Retina (tissue), 1 donor: ENCODE measurements around the gene RPS27L.

Source experiments
- DNase-seq: peaks from one replicate; pipeline ENCODE4 v3.0.0-alpha.2; 2016

RPS27L gene

DNA sequence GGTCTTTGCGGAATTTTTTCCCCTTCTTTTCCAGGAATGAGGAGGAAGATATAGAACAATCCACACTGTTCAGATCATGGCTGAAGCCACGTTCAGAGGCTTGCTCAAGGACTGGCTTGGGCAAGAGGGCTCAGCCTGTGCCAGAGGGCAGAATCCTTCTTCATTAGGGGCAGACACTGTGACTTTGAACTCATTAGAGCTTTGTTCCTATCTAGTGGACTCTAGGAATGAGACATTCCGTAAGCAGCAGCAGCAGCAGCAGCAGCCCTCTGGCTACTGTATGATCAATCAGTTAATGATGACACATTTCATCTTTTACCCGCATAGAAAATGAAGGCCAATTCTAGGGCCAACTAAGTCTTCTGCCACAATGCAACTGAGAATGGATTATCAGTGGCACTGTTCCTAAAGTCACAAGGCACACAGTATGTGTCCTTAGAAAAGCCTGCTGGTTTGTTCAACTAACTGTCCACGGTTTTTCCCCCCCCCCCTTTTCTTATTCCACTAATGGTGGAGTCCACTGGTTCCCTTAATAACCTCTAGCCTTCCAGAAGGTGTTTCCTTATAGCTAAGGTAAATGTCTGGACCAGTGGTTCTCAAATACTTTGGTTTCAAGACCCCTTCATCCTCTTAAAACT lies 30.4 kb upstream of the RPS27L start:
- peak; percentile 2 for DNase-seq

DNA sequence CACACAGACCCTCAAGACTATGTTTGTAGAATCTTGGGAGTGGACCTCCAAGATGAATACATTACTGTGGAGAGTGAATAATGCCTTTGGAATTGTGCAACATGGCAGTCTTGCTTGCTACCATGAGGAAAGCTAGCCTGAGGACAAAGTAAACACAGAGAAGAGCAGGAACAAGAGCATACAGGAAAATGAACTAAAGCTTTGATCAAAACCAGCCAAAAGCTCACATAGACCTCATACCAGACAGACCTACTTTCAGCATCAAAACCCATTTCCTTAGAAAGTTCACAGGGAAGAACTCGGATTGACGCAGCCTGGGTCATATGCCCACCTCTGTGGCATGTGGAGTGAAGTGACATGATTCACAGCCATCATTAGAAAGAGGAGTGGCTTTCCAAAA lies 28.8 kb upstream of the RPS27L start:
- DNase-seq: no peak

DNA sequence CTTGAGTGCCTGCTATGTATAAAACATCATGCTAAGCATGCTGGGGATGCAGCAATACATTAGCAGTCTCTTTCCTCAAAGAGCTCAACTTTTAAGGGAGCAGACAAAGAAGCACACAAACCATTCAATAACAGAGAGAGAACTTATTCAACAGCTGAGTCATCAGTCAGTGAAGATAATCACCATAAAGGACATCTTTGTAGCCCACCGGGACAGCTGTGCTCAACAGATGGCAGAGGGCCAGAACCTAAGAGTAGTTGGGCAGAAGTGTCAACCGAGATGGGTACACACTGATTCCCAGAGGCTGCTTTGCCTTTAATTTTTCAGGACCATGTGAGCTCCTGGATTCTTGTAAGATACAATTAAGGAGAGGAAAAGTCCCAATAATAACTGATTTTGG lies 27.9 kb upstream of the RPS27L start:
- no peak for DNase-seq

DNA sequence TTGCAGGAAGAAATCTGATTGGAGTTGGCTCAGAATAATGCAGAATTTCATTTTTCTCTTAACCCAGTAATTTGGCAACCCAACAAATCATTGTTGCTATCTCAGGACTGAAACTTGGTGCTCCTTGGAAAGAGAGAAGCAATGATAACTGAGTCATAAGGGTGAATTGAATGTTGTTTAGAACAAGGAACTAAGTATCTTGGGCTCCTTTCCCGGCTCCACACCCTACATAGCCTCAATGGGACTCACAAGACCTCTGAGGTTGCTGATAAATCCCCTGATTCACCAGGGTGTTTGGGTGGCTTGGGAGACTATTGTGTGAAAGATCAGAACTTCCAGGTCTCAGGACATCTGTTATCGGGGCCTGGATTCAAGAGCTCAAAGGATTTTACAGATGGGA lies 24.4 kb upstream of the RPS27L start:
- no peak for DNase-seq

DNA sequence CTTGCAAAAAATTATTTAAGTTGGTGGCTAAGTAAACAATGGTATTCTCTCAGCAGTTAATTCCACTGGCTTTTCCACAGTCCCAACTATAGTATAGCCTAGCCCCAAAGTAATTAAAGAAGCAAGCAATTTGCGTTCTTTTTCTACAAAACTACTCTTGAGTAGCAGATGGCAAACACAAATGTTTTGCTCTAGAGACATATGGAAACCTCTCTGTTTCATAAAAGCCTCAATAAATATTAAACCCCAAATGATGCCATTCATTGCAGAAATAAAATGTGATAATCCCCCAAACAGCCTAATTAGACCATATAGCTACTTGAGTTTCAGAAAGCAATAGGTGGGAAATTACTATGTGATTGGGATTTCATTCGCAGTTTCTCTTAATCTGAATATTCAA lies 23.5 kb upstream of the RPS27L start:
- no peak for DNase-seq

DNA sequence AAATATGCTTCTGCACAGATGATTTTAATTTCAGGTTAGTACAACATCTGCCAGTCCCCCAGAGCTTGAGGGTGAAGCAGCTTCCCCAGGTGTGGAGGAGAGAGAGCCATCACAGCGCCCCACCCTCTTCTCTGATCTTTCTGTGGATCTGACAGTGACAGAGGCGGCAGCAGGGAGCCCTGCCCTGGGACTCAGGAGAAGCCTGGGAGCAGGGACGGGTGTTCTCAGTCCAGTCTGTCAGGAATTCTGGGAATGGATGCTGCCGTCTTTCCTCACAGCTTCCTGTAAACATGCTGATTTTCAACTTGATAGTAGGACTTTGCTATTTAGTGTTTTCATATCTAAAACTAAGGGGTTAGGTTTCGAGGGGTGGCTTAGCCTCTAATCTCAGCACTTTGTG lies 20.8 kb upstream of the RPS27L start:
- DNase-seq: no peak

DNA sequence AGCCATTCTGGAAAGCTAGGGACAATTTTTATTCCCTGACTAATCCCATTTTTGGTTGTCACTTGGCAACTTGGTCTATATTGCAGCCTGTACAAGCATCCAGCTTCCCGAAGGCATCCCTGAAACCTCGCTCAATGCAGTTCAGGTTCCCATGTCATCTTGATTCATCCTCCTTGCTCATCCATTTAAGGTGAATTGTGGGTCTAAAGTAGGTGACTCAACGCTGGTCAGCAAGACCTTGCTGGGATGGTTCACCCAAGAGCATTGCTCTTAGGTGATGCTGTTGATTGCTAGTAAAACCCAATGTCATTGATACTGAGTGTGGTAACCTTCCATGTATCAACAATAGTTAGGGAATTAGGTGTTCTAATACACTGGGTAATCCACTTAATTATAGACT lies 19.0 kb upstream of the RPS27L start:
- no peak for DNase-seq

DNA sequence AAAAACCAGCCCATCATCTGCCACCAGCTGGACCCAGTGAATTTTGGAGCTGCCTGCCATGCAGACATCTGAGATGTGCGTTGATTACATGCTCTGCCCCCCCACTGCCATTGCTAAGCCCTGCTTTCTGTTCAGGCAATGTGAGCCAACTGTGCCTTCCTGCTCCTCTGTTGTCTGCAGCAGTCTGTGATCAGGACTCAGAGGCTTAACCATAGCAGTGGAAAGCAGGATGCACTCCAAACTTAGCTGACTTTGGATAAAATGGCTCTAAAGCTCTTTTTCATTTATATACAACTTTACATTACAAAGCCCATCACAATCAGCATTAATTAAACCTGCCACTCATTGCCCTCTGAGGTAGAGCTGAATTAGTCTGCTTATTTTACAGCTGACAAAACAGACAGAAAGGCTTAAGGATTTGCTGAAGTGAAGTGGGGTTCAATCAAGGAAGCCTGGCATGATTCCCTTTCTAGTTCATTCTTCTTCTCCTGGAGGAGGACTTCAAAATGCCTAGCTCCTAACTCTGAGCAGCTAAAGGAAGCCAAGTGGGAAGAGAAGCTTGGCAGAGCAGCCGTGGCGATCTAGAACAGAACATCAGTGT lies 15.7 kb upstream of the RPS27L start:
- DNase-seq: peak; percentile 39

DNA sequence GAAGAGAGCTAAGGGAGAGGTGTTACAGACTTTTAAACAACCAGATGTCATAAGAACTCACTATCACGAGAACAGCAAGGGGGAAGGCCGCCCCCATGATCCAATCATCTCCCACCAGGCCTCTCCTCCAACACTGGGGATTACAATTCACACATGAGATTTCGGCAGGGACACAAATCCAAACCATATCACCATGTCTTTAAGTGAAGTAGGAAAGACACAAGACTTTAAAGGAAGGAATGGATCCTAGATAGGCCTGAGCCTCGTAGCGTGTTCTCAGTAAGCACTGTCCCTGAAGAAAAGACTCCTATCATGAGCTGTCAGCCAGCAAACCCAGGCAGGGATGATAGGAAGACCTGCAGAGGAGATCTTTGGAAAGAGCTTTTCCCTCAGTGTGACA lies 15.1 kb upstream of the RPS27L start:
- no peak for DNase-seq

DNA sequence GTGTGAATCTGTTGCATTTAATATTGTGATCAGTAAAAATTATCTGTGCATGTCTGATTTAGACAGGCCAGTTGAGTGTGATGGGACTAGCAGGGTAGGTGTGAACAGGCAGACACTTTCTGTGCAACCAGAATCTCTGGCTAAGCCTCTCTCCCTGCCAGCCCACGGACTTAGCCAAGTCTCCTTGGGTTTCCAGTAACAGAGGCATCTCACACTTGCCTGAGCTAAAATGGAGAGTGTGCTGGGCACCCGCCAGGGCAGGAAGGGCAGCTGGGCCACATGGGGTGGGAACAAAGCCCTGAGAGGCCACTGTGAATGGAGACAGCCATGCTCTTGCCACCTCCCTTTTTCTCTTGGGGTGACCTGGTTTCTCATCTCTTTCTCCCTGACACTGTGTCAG lies 12.5 kb upstream of the RPS27L start:
- DNase-seq: no peak

DNA sequence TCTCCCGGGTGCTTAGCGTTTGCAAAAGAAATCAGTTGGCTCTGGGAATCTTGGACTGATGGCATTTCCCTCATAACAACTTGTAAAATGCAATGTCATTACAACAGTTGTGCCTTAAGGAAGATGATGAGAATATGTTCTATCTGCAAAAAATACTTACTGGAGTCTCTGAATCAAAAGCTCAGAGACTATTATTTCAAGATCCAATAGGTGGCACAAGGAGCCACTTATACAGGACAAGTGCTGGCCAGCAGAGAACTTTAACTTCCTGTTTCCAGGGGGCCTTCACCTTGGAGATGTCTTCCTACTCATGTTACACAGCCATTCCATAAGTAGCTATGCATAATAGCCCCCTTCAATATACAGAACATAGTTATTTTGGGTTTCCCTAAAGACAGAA lies 8.9 kb upstream of the RPS27L start:
- DNase-seq: no peak

DNA sequence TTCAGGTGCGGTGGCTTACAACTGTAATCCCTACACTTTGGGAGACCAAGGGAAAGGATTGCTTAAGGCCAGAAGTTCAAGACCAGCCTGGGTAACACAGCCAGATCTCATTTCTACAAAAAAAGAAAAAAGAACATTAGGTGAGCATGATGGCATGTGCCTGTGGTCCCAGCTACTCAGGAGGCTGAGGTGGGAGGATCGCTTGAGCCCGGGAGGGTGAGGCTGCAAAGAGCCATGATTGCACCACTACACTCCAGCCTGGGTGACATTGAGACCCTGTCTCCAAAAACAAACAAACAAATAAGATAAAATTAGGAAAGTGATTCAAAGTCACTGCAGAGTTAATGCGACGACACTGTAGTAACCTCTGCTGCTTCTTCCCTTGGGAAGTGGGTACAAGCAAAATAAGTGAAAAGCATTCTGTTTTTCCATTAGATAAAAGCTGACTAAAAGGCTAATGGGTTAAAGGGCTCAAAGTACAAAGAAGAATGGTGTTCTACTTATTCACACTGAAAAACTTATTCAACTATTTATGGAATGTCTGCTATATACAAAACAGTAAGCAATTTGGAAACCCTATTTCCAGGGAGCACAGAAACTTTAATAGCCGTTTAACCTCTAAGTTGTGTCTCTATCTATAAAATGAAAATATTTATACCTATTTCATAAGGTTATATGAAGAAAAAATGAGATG lies 8.0 kb upstream of the RPS27L start:
- no peak for DNase-seq

DNA sequence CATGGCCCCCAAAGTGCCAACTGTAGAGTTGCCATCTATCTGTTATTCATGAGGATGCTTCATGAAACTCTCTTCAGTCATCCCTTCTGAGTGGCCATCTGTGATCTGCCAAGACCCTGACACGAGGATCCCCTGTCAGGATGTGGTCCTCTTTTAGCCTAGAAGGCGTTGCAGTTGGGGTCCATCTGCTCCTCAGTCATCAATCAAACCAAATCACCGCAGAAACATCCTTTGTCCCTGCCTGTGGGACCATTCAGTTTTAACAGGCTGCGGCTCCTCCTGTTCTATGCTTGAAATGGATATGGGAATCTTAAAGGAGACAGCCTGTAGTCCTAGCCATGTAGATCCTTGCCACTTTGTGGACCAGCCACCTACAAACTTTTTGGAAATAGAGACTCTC lies 5.9 kb upstream of the RPS27L start:
- peak; percentile 10 for DNase-seq

DNA sequence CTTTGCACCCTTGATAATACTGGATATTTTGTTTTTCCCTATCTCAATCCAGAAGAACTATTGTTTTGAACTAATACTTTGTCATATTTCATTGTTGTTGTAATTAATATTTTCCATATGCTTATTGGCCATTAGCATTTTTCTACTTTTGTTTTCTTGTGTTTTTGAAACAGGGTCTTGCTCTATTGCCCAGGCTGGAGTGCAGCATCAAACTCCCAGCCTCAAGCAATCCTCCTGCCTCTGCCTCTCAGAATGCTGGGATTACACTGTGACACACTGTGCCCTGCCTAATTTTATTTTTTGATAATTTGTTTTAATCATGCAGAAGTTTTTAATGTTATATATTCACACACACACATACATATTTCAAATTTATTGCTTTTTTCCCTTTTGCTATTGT lies 3.4 kb upstream of the RPS27L start:
- no peak for DNase-seq

DNA sequence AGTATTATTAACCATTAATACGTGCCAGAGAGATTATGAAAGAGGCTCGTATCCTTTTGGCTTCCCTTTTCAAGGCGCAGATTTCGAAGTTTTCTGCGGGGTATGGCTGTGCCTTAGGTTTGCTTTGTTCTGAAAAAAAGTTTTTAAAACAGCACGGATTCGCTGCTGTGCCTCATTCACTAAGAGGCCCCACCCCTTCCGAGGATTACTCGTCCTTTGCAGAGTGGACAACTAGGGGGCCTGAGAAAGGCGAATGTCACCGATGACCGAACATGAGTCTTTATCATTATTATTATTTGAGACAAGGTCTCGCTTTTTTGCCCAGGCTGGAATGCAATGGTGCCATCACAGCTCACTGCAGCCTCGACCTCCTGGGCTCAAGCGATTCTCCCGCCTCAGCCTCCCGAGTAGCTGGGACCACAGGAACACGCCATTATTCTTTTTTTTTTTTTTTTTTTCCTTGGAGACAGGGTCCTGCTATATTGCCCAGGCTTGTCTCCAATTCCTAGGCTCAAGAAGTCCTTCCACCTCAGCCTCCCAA lies 684 bp upstream of the RPS27L start:
- DNase-seq: peak; percentile 85

DNA sequence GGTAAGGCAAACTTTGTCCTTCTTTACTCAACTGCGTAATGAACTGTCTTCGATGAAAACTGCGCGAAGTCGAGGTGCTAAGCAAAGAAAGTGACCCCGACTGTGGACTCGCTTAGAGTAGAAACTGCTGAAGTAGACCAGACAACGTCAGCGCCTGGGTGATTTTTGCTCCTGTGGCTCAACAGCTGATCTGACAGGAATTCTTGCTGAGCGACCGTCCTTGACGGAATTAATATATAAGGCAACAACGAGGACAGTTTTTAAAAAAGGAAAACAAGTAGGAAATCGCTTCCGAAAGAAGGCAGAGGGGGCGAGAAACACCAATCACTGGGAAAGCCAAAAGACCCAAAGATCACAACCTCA lies 541 bp downstream of the RPS27L start:
- DNase-seq: no peak

DNA sequence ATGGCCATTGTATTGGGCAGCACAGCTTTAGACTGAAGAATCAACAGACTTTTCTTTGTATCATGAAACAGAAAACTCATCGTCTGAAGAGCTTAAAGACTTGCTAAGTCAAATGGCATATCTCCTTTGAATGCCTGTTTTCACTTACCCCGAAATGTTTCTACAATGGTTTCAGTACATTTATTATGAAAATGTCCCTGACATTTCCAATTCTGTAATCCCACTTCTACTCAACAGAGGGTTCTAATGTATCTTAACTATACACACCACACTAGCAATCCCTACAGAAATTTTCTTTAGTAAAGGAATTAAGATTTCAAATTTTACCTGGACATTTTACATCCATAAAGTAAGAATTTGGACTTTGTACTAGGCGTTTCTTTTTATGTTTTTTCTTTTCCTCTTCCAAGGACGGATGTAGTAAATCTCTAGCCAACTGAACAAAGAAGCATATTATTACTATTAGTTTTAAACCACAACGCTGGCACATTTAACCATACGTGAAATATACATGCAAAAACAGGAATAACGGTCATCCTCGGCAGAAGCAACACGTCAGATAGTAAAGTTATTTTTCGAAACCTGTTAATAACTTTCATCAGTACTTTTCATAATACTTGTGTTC lies 1.1 kb downstream of the RPS27L start:
- peak; percentile 2 for DNase-seq

DNA sequence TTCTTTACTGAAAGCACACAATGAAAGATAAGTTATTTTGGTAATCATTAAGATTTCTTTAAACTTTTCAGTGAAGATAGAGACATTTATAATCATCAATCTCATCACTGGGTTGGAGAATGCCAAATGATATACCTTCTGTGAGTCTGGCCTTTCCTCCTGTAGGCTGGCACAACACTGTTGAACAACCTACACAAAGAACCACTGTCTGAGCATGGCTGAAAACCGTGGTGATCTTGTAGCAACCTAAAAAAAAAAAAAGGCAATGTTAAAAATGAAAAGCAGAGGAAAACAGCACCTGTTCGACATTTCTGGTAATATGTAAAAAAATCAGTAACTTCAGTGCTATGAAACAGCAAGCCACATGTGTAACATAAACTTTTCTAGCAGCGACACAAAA lies 1.8 kb downstream of the RPS27L start:
- no peak for DNase-seq

DNA sequence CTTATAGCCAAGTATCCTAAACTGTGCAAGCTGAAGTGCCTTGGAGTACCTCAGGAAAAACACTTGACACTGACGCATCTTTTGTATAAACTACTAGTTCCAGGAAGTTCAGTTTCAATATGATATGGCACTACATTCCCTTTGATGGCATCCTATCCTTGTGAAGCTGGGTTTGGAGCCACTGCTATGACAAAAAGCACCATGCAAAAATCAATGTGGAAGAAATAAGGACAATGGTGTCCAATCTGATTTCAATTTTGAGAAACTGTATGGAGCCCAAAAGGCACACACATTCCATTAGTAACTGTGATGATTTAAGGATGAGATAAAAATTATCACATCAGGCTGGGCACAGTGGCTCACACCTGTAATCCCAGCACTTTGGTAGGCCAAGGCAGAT lies 5.6 kb downstream of the RPS27L start:
- no peak for DNase-seq

DNA sequence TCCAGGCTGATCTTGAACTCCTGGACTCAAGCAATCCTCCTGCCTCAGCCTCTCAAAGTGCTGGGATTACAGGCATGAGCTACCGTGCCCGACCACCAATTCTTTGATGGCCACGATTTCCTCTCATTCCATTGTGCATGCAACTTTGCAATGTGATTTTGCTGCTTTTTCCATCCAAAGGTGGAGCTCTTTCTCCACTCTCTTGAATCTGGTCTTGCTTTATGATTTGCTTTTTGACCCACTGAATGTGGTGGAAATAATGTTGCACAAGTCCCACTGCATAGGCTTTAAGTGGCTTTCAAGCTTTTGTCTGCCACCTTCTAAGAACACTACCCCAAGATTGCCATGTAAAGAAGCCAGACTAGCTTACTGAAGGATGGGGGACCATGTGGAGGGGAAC lies 10.6 kb downstream of the RPS27L start:
- DNase-seq: no peak

DNA sequence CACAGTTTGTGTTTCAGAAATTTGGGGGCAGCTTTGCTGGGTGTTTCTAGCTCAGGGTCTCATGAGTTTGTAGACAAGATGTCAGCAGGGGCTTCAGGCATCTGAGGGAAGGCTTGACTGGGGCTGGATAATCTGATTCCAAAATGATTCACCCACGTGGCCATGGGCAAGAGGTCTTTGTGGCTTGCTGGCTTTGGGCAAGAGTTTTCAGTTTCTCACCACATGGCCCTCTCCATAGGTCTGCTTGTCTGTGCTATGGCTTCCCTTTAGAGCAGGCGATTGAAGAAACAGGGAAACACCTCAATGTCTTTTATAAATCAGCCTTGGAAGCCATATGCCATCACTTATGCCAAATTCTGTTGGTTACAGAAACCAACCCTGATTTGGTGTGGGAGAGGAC lies 11.9 kb downstream of the RPS27L start:
- DNase-seq: no peak

DNA sequence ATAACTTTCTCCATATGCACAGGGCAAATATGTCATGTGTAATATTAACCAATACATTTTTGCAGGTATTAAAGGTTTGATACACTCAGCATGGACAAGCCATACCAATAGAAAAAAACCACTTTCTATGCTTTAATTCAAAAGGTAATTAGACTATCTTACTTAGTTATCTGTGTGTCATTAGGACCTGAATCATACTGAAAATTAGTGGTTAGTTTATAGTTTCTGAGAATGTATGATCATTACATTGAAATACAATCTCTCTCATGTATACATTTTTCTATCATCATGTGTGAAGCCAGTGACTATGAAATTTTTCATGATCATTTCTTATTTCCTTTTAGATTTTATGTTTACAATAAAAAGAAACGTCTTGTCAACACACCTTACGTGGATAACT lies 16.3 kb downstream of the RPS27L start:
- DNase-seq: no peak

DNA sequence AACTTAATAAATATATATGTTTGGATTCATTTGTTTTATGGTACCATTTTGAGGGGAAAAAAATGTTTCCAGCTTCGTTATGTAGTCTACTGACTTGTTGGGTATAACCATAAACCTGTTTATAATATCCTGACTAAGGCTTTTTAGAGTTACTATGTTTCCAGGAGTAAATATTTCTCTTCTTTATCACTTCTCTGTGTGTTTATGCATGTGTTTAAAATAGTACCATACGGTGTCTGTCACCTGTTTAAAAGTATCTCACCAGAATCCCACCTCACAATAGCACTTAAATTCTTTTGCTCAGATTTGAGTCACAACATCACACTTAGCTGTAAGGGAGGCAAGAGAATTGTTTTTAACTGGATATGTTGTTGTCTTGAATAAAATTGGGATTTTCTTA lies 20.5 kb downstream of the RPS27L start:
- no peak for DNase-seq

DNA sequence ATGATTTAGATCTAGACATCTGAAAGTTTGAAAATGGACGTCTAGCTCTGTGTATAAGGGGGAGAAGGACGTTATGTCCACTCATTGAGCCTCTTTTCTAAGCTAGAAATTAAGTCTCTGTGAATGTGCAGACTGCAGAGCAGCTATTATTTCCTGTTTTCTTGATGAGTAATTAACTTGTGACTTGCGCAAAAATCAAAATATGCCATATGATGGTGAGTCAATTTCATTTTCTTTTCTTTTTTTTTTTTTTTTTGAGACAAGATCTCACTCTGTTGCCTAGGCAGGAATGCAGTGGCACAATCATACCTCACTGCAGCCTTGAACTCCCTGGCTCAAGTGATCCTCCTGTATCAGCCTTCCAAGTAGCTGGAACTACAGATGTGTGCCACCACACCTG lies 21.5 kb downstream of the RPS27L start:
- no peak for DNase-seq
